Peyer's patch (tissue), 4 donors: ENCODE results near the gene NAALAD2.
"Not testable (repeated sequence)": the region's sequence is repeated elsewhere in the genome, so short reads cannot be mapped to it uniquely, and the experiment has no call there.

Source experiments
- CTCF ChIP-seq, 6 experiments: fragments of 450-650 bp in 4 of 6; fragments of 200-600 bp in 2 of 6; sonication (generic) in 1 of 6; IDR thresholded peaks; one replicate each; pipeline ENCODE4 v1.5.1; 2017 to 2019; ENCODE audit warnings: antibody characterized with exemption in 6 of 6, mild to moderate bottlenecking in 3 of 6, moderate library complexity in 1 of 6
- POLR2A ChIP-seq, 2 donors: fragments of 450-650 bp; IDR thresholded peaks; one replicate each; pipeline ENCODE4 v1.5.1; 2017; ENCODE audit warnings: antibody characterized with exemption in 2 of 2, mild to moderate bottlenecking in 2 of 2, moderate library complexity in 2 of 2

- TF ChIP-seq CTCF, POLR2A (IDR thresholded peaks at IDR 0.05): not testable (repeated sequence)
These were observed 105.6 kb downstream of the NAALAD2 start for GRCh38 chr11:90239967-90240636.
